HFF-Myc (cell line): ENCODE data around the gene LUC7L2.

Experiments
- DNase-seq: peaks from one replicate; pipeline ENCODE4 v3.0.0-alpha.2; 2011; ENCODE audit warnings: low read depth; ENCODE audit errors: extremely low read depth
- H3K4me3 ChIP-seq: replicated peaks from 2 replicates; pipeline ENCODE4 v1.5.1; 2011; ENCODE audit warnings: low read depth, mild to moderate bottlenecking, control low read depth, low read length
- TF ChIP-seq, protein P1 (sequence below): IDR thresholded peaks from 2 replicates; pipeline ENCODE4 v1.5.1; 2012; ENCODE audit warnings: mild to moderate bottlenecking, low read depth, low read length, control low read depth; ENCODE audit errors: missing control alignments

Gene LUC7L2

GRCh38 chr7:139446051-139446890 is 86.6 kb downstream of the LUC7L2 start:
- H3K4me3 ChIP-seq: no peak overlapping the region
- no peak for DNase-seq
- TF ChIP-seq, protein P1, sequence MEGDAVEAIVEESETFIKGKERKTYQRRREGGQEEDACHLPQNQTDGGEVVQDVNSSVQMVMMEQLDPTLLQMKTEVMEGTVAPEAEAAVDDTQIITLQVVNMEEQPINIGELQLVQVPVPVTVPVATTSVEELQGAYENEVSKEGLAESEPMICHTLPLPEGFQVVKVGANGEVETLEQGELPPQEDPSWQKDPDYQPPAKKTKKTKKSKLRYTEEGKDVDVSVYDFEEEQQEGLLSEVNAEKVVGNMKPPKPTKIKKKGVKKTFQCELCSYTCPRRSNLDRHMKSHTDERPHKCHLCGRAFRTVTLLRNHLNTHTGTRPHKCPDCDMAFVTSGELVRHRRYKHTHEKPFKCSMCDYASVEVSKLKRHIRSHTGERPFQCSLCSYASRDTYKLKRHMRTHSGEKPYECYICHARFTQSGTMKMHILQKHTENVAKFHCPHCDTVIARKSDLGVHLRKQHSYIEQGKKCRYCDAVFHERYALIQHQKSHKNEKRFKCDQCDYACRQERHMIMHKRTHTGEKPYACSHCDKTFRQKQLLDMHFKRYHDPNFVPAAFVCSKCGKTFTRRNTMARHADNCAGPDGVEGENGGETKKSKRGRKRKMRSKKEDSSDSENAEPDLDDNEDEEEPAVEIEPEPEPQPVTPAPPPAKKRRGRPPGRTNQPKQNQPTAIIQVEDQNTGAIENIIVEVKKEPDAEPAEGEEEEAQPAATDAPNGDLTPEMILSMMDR: no peak

DNA sequence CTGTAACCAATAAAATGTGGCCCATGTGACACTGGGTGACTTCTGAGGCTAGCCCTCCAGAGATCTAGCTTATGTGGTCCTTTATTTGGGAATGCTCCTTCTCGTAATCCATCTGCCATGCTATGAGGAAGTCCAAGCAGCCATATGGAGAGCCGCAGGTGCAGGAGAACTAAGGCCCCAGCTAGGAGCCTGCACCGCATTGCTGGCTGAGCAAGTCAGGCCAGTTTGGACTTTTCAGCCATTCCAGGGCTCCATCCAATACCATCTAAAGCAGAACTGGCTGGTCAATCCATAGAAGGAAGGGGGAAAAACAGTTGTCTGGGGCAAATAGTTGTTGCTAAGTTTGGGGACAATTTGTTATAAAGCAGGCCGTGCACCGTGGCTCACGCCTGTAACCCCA is 91.2 kb downstream of the LUC7L2 start:
- TF ChIP-seq, protein P1: no peak
- no peak overlapping the region for H3K4me3 ChIP-seq
- no peak for DNase-seq

- TF ChIP-seq, protein P1: no peak
- H3K4me3 ChIP-seq: no peak overlapping the region
- DNase-seq: no peak
These were observed 91.9 kb downstream of the LUC7L2 start for GRCh38 chr7:139451638-139452037.

DNA sequence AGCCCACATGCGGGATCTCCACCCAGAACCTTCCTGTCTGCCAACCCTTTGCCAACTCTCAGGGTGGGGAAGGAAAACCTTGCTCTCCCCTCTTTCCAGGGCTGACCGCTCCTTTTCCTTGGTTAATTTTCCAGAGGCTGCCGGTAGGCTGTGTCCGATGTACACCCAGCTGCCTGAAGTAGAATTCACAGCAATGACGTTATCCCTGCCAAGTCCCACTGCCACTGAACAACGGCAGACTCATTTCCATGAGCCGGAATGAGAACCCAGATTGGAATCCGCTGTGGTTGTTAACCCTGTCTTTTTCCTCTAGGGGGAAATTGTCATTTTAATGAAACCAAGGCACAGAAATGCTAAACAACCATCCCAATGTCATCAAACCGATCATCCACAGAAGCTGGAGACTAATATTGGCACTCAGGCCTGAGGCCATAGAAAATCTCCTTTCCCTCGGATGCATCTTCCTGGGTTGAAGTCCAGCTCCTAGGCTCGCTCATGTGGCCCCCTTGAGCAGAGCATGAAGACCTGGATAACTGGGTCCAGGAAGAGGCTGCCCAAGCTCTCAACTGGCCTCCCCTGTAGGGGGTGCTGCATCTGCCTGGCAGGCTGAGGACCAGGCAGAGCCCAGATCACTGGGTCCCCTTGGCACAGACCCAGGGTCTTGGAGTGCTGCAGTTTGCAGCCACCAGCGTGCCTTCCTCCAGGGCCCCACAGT is 93.4 kb downstream of the LUC7L2 start:
- DNase-seq: no peak
- H3K4me3 ChIP-seq: no peak overlapping the region
- TF ChIP-seq, protein P1: no peak

DNA sequence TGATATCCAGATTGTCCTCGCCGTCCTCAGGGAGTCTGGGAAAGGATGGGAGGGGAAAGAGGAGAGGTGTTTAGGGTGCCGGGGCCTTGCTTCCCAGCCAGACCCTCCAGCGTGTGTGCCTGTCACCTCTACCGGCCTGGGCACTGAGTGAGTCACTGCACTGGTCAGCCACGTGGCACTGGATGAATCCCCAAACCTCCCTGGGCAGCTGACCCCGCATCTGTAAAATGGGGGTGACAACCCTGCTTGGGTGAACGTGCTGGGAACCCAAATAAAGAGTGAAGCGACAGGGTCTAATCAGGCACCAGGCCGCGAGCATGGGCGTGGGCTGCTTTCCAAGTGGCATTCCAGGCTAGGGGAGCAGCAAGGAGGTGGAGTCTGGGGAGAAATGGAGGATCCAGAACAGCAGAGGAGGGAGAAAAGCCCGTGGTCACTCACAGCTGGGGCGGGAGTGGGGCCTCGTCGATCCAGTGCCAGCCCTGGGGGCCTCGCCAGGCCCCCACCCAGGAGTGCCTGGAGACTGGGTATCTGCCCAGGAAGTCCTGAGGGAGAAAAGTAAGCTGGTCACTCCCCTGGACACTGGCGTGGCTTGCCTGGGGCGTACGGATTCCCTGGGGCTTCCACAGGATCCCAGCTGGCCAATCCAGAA is 94.1 kb downstream of the LUC7L2 start:
- TF ChIP-seq, protein P1: no peak
- no peak for DNase-seq
- H3K4me3 ChIP-seq: no peak overlapping the region

GRCh38 chr7:139455789-139456188 is 96.1 kb downstream of the LUC7L2 start:
- TF ChIP-seq, protein P1: no peak
- no peak for DNase-seq
- H3K4me3 ChIP-seq: no peak overlapping the region
